Stimulated activated CD8-positive, alpha-beta memory T cell treated with anti-CD3 and anti-CD28 coated beads, Interleukin-12 subunit alpha, Interleukin-12 subunit beta, amount 100 ng/mL, for 1 hour (primary cell): ENCODE measurements around the gene ANO10.
"Not testable (repeated sequence)": the region's sequence is repeated elsewhere in the genome, so short reads cannot be mapped to it uniquely, and the experiment has no call there.

ENCODE experiments used
- DNase-seq: peaks from one replicate; pipeline ENCODE4 v3.0.0-alpha.2; 2020; ENCODE audit warnings: low read depth

The ANO10 gene

GRCh38 chr3:43621656-43622432, at the start of gene ANO10:
Gene ANO10, minus strand, starts transcription at chr3:43622011. Its CDS starts 16,159 bp downstream, at chr3:43605852.
- peak; percentile 91 for DNase-seq

- no peak for DNase-seq
These were observed 49.1 kb upstream of the ANO10 start for GRCh38 chr3:43670635-43671522.

- not testable (repeated sequence) for DNase-seq
These were observed 43.2 kb upstream of the ANO10 start for GRCh38 chr3:43665011-43665410.

- not testable (repeated sequence) for DNase-seq
These were observed 39.6 kb upstream of the ANO10 start for GRCh38 chr3:43661376-43661775.

GRCh38 chr3:43659250-43659880, 37.6 kb upstream of the ANO10 start:
- DNase-seq: no peak

GRCh38 chr3:43656390-43656789, 34.6 kb upstream of the ANO10 start:
- not testable (repeated sequence) for DNase-seq

GRCh38 chr3:43650345-43650744, 28.5 kb upstream of the ANO10 start:
- DNase-seq: no peak

- no peak for DNase-seq
These were observed 27.7 kb upstream of the ANO10 start for GRCh38 chr3:43649365-43649968.

GRCh38 chr3:43648957-43649356, 27.1 kb upstream of the ANO10 start:
- no peak for DNase-seq

- DNase-seq: no peak
These were observed 25.7 kb upstream of the ANO10 start for GRCh38 chr3:43647331-43648166.

- DNase-seq: no peak
These were observed 22.6 kb upstream of the ANO10 start for GRCh38 chr3:43644443-43644842.

GRCh38 chr3:43641306-43642114, 19.7 kb upstream of the ANO10 start:
- DNase-seq: no peak

- DNase-seq: no peak
These were observed 18.9 kb upstream of the ANO10 start for GRCh38 chr3:43640681-43641080.

GRCh38 chr3:43638594-43639447, 17.0 kb upstream of the ANO10 start:
- peak; percentile 10 for DNase-seq

GRCh38 chr3:43637702-43638101, 15.9 kb upstream of the ANO10 start:
- DNase-seq: no peak

- DNase-seq: no peak
These were observed 11.2 kb upstream of the ANO10 start for GRCh38 chr3:43632986-43633385.

GRCh38 chr3:43632269-43632733, 10.5 kb upstream of the ANO10 start:
- DNase-seq: no peak

- no peak for DNase-seq
These were observed 7.9 kb upstream of the ANO10 start for GRCh38 chr3:43629741-43630140.

GRCh38 chr3:43629257-43629656, 7.4 kb upstream of the ANO10 start:
- DNase-seq: no peak
